Kidney epithelial cell (primary cell): ENCODE results near the gene NETO1. TPM values are rescaled to one million over a fixed set of nuclear protein-coding genes. Genes with fewer than 3 reads are reported as not detected.

Experiments used
- DNase-seq: peaks from one replicate; pipeline ENCODE4 v3.0.0-alpha.2; 2010; ENCODE audit warnings: low read depth
- H3K27me3 ChIP-seq: 2 replicates; pipeline ENCODE4 v1.6.0; 2011; ENCODE audit warnings: low read length; ENCODE audit not compliant: control insufficient read depth, insufficient read depth
- H3K36me3 ChIP-seq: 2 replicates; pipeline ENCODE4 v1.5.1; 2011; ENCODE audit warnings: low read length; ENCODE audit not compliant: control insufficient read depth, insufficient read depth
- H3K4me3 ChIP-seq: 2 replicates; pipeline ENCODE4 v1.5.1; 2011; ENCODE audit warnings: low read depth, mild to moderate bottlenecking, control low read depth, low read length
- CTCF ChIP-seq: IDR thresholded peaks from 2 replicates; pipeline ENCODE4 v1.5.1; 2011; ENCODE audit warnings: mild to moderate bottlenecking, moderate library complexity, low read length, control low read depth, inconsistent platforms; ENCODE audit not compliant: insufficient read depth, poor library complexity, severe bottlenecking
- total RNA-seq: library from RNA; depleted of rRNA; stranded (reverse); fragments of >200 nt; gene quantifications from 2 replicates; pipeline ENCODE4 v1.2.3, GENCODE V29; 2015

The NETO1 gene
- total RNA-seq, 1 donor from 2014 or later = 7.5 TPM

DNA sequence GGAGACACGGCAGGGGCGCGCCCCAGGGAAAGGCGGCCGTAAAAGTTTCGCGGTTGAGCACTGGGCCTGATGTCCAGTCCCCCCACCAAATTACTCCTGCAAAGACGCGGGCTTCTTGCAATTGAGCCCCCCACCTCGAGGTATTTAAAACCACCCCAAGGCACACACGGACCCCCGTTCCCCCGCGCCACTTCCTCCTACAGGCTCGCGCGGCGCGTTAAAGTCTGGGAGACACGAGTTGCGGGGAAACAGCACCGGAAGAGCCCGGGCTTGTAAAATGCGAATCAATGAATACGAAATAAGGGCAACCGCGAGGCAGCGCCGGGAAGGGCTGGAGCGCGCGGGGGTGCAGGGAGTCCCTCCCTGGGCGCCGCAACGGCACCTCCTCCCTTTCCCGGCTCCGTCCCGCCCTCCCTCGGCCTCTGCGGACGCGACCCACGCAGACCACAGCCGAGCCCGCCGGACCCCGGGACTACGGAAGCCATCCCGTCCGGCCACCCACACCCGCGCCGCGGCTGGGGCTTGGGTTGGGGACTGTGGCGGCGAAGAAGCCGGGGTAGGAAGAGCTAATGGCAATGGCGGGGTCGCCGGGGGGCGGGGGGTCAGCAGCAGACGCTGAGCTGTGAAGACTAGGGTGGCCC lies 918 bp upstream of the NETO1 start:
- DNase-seq = no peak
- TF ChIP-seq CTCF = no peak
- H3K4me3 ChIP-seq = peak overlapping the region; percentile 60
- H3K36me3 ChIP-seq = no peaks in the 10 kb centered on the region
- H3K27me3 ChIP-seq = no peaks in the 10 kb centered on the region

DNA sequence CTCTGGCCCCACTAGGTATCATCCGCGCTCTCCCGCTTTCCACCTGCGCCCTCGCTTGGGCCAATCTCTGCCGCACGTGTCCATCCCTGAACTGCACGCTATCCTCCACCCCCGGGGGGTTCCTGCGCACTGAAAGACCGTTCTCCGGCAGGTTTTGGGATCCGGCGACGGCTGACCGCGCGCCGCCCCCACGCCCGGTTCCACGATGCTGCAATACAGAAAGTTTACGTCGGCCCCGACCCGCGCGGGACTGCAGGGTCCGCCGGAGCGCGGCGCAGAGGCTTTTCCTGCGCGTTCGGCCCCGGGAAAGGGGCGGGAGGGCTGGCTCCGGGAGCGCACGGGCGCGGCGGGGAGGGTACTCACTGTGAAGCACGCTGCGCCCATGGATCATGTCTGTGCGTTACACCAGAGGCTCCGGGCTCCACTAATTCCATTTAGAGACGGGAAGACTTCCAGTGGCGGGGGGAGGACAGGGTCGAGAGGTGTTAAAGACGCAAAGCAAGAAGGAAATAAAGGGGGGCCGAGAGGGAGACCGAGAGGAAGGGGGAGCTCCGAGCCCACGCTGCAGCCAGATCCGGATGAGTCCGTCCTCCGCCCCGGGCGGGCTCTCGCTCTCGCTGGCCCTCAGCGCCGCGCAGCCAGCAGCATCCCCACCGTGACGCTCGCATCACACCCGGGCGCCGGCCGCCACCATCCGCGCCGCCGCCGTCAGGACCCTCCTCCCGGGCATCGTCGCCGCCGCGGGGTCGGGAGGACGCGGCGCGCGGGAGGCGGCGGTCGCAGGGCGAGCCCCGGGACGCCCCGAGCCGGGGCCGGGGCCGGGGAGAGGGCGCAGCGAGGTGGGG lies 664 bp downstream of the NETO1 start:
- no peak for TF ChIP-seq CTCF
- H3K36me3 ChIP-seq = no peaks in the 10 kb centered on the region
- peak overlapping the region; percentile 60 for H3K4me3 ChIP-seq
- no peak for DNase-seq
- H3K27me3 ChIP-seq = no peaks in the 10 kb centered on the region

GRCh38 chr18:72866442-72866900 lies 1.3 kb downstream of the NETO1 start:
- TF ChIP-seq CTCF = no peak
- Histone ChIP-seq H3K27me3 (no peaks in the 10 kb centered on the region), H3K36me3 (no peaks in the 10 kb centered on the region), H3K4me3 (peak overlapping the region; percentile 60)
- no peak for DNase-seq

DNA sequence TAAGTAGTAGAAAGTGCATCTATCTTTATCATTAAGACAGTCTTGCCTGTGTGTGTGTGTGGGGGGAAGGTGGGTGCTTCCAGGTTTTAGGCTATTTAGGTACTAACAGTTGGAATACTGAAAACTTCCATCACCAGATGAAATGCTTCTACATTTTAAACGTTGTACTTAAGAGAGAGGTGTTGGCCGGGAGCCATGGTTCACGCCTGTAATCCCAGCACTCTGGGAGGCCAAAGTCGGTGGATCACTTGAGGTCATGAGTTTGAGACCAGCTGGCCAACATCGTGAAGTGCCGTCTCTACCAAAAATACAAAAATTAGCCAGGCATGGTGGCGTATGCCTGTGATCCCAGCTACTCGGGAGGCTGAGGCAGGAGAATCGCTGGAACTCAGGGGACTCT lies 4.0 kb downstream of the NETO1 start:
- no peak for DNase-seq
- TF ChIP-seq CTCF = no peak
- Histone ChIP-seq H3K4me3 (no peak overlapping the region), H3K27me3 (no peaks in the 10 kb centered on the region), H3K36me3 (no peaks in the 10 kb centered on the region)

DNA sequence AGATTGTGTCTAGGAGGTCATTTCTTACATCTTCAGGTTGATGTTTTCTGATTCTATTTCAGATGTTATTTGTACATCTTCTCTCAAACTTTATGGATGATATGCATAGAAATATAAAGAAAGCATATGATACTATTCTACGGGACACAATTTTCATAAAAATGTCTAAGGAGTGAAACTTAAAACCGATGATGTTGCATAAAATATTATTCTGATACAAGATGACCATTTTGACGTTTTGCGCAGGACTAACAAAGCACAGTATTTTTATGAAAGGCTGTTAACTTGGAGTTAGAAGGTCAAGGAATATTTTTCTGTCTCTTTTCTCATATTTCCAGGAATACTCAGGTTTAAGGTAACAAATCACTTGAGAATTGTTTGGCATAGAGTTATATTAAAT lies 8.7 kb downstream of the NETO1 start:
- no peaks in the 10 kb centered on the region for H3K27me3 ChIP-seq
- no peak for DNase-seq
- TF ChIP-seq CTCF = no peak

More for the DNA sequence above, 8.7 kb downstream of the NETO1 start:
- no peak overlapping the region for H3K4me3 ChIP-seq
- no peaks in the 10 kb centered on the region for H3K36me3 ChIP-seq
